HepG2 (cell line): ENCODE data around the gene SRPRA. TPM values are rescaled to one million over a fixed set of nuclear protein-coding genes. Genes with fewer than 3 reads are reported as not detected.

Experiments
- ATF1 ChIP-seq: IDR thresholded peaks from 2 replicates; pipeline ENCODE4 v1.6.1; 2016; ENCODE audit warnings: mild to moderate bottlenecking, control low read depth
- CENPT ChIP-seq: sonication (generic); formaldehyde crosslinking; IDR thresholded peaks from 2 replicates; pipeline ENCODE4 v1.8.0; 2022; ENCODE audit warnings: low read depth, mild to moderate bottlenecking, moderate library complexity, missing genetic modification reagents
- HMGXB3 ChIP-seq: sonication (generic); formaldehyde crosslinking; IDR thresholded peaks from 2 replicates; pipeline ENCODE4 v1.4.0; 2020; ENCODE audit warnings: missing genetic modification reagents, borderline replicate concordance
- JUN ChIP-seq: sonication (generic); formaldehyde crosslinking; IDR thresholded peaks from 2 replicates; pipeline ENCODE4 v1.4.0; 2020; ENCODE audit warnings: mild to moderate bottlenecking, missing genetic modification reagents
- MEIS2 ChIP-seq: sonication (generic); formaldehyde crosslinking; IDR thresholded peaks from 2 replicates; pipeline ENCODE4 v1.9.0; 2021; ENCODE audit warnings: mild to moderate bottlenecking, missing genetic modification reagents
- NPAS2 ChIP-seq: sonication (generic); formaldehyde crosslinking; IDR thresholded peaks from 2 replicates; pipeline ENCODE4 v1.8.0; 2022; ENCODE audit warnings: mild to moderate bottlenecking, missing genetic modification reagents, borderline replicate concordance
- NR2F2 ChIP-seq: IDR thresholded peaks from 2 replicates; pipeline ENCODE4 v1.6.1; 2012; ENCODE audit warnings: low read depth, inconsistent platforms, borderline replicate concordance
- PHB2 ChIP-seq: fragments of 450-650 bp; IDR thresholded peaks from 2 replicates; pipeline ENCODE4 v1.6.1; 2018; ENCODE audit not compliant: partially characterized antibody
- RBM39 ChIP-seq: fragments of 200-400 bp; formaldehyde crosslinking; IDR thresholded peaks from one replicate; pipeline ENCODE4 v1.6.1; 2018; ENCODE audit warnings: antibody characterized with exemption, mild to moderate bottlenecking, low read depth, low read length; ENCODE audit not compliant: poor library complexity, severe bottlenecking
- ZBTB46 ChIP-seq: sonication (generic); formaldehyde crosslinking; IDR thresholded peaks from 2 replicates; pipeline ENCODE4 v1.4.0; 2020; ENCODE audit warnings: mild to moderate bottlenecking, missing genetic modification reagents, borderline replicate concordance
- ZNF569 ChIP-seq: sonication (generic); formaldehyde crosslinking; IDR thresholded peaks from 2 replicates; pipeline ENCODE4 v1.5.0; 2020; ENCODE audit warnings: mild to moderate bottlenecking, missing genetic modification reagents, moderate library complexity, borderline replicate concordance
- ZNF7 ChIP-seq: IDR thresholded peaks from 2 replicates; pipeline ENCODE4 v1.6.1; 2016; ENCODE audit warnings: missing biosample characterization, missing genetic modification reagents
- ZSCAN21 ChIP-seq: sonication (generic); formaldehyde crosslinking; IDR thresholded peaks from 2 replicates; pipeline ENCODE4 v1.8.0; 2022; ENCODE audit warnings: mild to moderate bottlenecking, missing genetic modification reagents, moderate library complexity, borderline replicate concordance
- polyA plus RNA-seq, 8 experiments: library from polyadenylated mRNA; depleted of rRNA in 3 of 8; stranded (reverse) in 7 of 8; unstranded in 1 of 8; fragments of >200 nt; fragmentation: Illumina TruSeq in 4 of 8; extraction: Trizol in 4 of 8; gene quantifications; 2 replicates each; pipeline versions ENCODE4 v1.2.1 to v1.2.3, GENCODE V29; 2011 to 2016; ENCODE audit warnings: low read depth in 4 of 8, missing spikeins in 1 of 8, mixed read lengths in 1 of 8; ENCODE audit not compliant: insufficient read depth in 1 of 8
- total RNA-seq, 5 experiments: library from RNA; depleted of rRNA; stranded (reverse); fragments of >200 nt; fragmentation: Illumina TruSeq; extraction: Trizol; gene quantifications; 2 replicates each; pipeline ENCODE4 v1.2.3, GENCODE V29; 2016; ENCODE audit warnings: low read depth in 1 of 5
- TF ChIP-seq, protein P1 (sequence below): sonication (generic); formaldehyde crosslinking; IDR thresholded peaks from 2 replicates; pipeline ENCODE4 v1.4.0; 2020; ENCODE audit warnings: missing genetic modification reagents
- TF ChIP-seq, protein P2 (sequence below): sonication (generic); formaldehyde crosslinking; IDR thresholded peaks from 2 replicates; pipeline ENCODE4 v1.8.1; 2023; ENCODE audit warnings: mild to moderate bottlenecking, inconsistent platforms, moderate library complexity, missing genetic modification reagents, borderline replicate concordance
- TF ChIP-seq, protein P3 (sequence below): sonication (generic); formaldehyde crosslinking; conservative IDR thresholded peaks from 2 replicates; pipeline ENCODE4 v1.8.0; 2022; ENCODE audit warnings: mild to moderate bottlenecking, moderate library complexity, missing genetic modification reagents

Gene SRPRA
- total and polyA plus RNA-seq, 2 of the 13 experiments (the other 11 are each of a cell fraction or from before 2014, with no cell fraction given): 27.7 to 64.6 TPM

GRCh38 chr11:126268708-126269579 lies at the start of gene SRPRA, which contains the start of gene FOXRED1 (continued):
- TF ChIP-seq, protein P1, sequence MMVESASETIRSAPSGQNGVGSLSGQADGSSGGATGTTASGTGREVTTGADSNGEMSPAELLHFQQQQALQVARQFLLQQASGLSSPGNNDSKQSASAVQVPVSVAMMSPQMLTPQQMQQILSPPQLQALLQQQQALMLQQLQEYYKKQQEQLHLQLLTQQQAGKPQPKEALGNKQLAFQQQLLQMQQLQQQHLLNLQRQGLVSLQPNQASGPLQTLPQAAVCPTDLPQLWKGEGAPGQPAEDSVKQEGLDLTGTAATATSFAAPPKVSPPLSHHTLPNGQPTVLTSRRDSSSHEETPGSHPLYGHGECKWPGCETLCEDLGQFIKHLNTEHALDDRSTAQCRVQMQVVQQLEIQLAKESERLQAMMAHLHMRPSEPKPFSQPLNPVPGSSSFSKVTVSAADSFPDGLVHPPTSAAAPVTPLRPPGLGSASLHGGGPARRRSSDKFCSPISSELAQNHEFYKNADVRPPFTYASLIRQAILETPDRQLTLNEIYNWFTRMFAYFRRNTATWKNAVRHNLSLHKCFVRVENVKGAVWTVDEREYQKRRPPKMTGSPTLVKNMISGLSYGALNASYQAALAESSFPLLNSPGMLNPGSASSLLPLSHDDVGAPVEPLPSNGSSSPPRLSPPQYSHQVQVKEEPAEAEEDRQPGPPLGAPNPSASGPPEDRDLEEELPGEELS (CRISPR knock-in tag): peak; percentile 16; the same call in 1 of the 2 replicates
- TF ChIP-seq HMGXB3 (CRISPR knock-in tag) (peak; percentile 98), ZSCAN21 (CRISPR knock-in tag) (no peak; the same call in none of the 2 replicates), JUN (CRISPR knock-in tag) (peak; percentile 69), MEIS2 (CRISPR knock-in tag) (peak; percentile 46; the same call in 1 of the 2 replicates), ZNF7 (CRISPR knock-in tag) (no peak), PHB2 (no peak), CENPT (CRISPR knock-in tag) (no peak), NR2F2 (peak; percentile 9; the same call in 1 of the 2 replicates), RBM39 (peak; percentile 78), ATF1 (CRISPR knock-in tag) (peak; percentile 99), ZBTB46 (peak; percentile 73; the same call in 1 of the 2 replicates), ZNF569 (no peak), NPAS2 (CRISPR knock-in tag) (no peak)
- TF ChIP-seq, protein P2, sequence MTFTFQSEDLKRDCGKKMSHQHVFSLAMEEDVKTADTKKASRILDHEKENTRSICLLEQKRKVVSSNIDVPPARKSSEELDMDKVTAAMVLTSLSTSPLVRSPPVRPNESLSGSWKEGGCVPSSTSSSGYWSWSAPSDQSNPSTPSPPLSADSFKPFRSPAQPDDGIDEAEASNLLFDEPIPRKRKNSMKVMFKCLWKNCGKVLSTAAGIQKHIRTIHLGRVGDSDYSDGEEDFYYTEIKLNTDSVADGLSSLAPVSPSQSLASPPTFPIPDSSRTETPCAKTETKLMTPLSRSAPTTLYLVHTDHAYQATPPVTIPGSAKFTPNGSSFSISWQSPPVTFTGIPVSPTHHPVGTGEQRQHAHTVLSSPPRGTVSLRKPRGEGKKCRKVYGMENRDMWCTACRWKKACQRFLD (CRISPR knock-in tag): no peak; the same call in 1 of the 2 replicates
- TF ChIP-seq, protein P3, sequence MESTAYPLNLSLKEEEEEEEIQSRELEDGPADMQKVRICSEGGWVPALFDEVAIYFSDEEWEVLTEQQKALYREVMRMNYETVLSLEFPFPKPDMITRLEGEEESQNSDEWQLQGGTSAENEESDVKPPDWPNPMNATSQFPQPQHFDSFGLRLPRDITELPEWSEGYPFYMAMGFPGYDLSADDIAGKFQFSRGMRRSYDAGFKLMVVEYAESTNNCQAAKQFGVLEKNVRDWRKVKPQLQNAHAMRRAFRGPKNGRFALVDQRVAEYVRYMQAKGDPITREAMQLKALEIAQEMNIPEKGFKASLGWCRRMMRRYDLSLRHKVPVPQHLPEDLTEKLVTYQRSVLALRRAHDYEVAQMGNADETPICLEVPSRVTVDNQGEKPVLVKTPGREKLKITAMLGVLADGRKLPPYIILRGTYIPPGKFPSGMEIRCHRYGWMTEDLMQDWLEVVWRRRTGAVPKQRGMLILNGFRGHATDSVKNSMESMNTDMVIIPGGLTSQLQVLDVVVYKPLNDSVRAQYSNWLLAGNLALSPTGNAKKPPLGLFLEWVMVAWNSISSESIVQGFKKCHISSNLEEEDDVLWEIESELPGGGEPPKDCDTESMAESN (CRISPR knock-in tag): peak; percentile 92
